Measurements from ENCODE around the gene SMARCD1. TPM values are rescaled to one million over a fixed set of nuclear protein-coding genes. Genes with fewer than 3 reads are reported as not detected.

SMARCD1 gene
- total and polyA plus RNA-seq, 11 donors = 8.5 to 35.7 (median 19.3) TPM

- Histone ChIP-seq H3K9me3 (no peaks in the 10 kb centered on the region), H3K27me3 (no peaks in the 10 kb centered on the region), H3K4me3 (no peak overlapping the region), H3K27ac (no peak overlapping the region), H3K36me3 (no peaks in the 10 kb centered on the region), H3K4me1 (peaks cover 0 to 5% (median 0%) of the 10 kb centered on the region in 12 donors)
- DNase-seq (no peak), ATAC-seq (no peak)
- TF ChIP-seq POLR2A (IDR thresholded peaks at IDR 0.05) = no peak
- no peak for TF ChIP-seq CTCF (IDR thresholded peaks at IDR 0.05)
- 79 to 93% (median 90%) methylated on average over 2 of the region's 2 CpGs for WGBS, 4 donors
- intact Hi-C loops (cut with DNase I) = no loop called here
Observed at GRCh38 chr12:50043308-50043707, 41.8 kb upstream of the SMARCD1 start.

DNA sequence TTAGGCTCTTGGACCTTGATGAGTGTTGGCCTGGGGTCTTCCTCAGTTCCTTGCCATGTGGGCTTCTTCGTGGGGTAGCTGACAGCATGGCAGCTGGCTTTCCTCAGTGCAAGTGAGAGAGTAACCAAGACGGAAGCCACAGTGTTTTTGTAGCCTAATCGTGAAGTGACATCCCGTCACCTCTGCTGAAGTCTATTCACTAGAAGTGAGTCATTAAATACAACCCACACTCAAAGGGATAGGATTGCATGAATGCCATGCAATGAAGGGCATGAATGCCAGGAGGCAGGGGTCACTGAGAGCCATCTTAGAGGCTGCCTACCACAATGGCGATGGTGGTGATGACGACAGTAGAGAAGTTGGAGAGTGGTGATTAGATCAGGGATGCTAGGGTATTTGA is 41.3 kb upstream of the SMARCD1 start:
- intact Hi-C loops (cut with DNase I) = no loop called here
- no peak overlapping the region for H3K27ac ChIP-seq
- 73 to 80% (median 77%) methylated on average over 6 of the region's 6 CpGs for WGBS, 4 donors

GRCh38 chr12:50047693-50048250 is 37.4 kb upstream of the SMARCD1 start:
- Histone ChIP-seq H3K4me3 (no peak overlapping the region), H3K27ac (no peak overlapping the region), H3K36me3 (no peaks in the 10 kb centered on the region), H3K27me3 (peaks cover 0 to 6% (median 0%) of the 10 kb centered on the region in 9 donors), H3K4me1 (peaks cover 0 to 16% (median 4%) of the 10 kb centered on the region in 12 donors), H3K9me3 (no peaks in the 10 kb centered on the region)
- WGBS, 4 donors = 90 to 94% (median 92%) methylated on average over 7 of the region's 7 CpGs
- no peak for TF ChIP-seq CTCF (IDR thresholded peaks at IDR 0.05)
- TF ChIP-seq POLR2A (IDR thresholded peaks at IDR 0.05) = no peak
- no peak for DNase-seq
- ATAC-seq = no peak
- intact Hi-C loops (cut with DNase I) = no loop called here

More for the DNA sequence above, 41.3 kb upstream of the SMARCD1 start:
- TF ChIP-seq POLR2A (IDR thresholded peaks at IDR 0.05) (no peak), CTCF (IDR thresholded peaks at IDR 0.05) (no peak)
- Histone ChIP-seq H3K9me3 (no peaks in the 10 kb centered on the region), H3K4me1 (peaks cover 0 to 5% (median 0%) of the 10 kb centered on the region in 12 donors), H3K27me3 (peaks cover 0 to 4% (median 0%) of the 10 kb centered on the region in 9 donors), H3K36me3 (no peaks in the 10 kb centered on the region), H3K4me3 (no peak overlapping the region)
- DNase-seq (no peak), ATAC-seq (no peak)

DNA sequence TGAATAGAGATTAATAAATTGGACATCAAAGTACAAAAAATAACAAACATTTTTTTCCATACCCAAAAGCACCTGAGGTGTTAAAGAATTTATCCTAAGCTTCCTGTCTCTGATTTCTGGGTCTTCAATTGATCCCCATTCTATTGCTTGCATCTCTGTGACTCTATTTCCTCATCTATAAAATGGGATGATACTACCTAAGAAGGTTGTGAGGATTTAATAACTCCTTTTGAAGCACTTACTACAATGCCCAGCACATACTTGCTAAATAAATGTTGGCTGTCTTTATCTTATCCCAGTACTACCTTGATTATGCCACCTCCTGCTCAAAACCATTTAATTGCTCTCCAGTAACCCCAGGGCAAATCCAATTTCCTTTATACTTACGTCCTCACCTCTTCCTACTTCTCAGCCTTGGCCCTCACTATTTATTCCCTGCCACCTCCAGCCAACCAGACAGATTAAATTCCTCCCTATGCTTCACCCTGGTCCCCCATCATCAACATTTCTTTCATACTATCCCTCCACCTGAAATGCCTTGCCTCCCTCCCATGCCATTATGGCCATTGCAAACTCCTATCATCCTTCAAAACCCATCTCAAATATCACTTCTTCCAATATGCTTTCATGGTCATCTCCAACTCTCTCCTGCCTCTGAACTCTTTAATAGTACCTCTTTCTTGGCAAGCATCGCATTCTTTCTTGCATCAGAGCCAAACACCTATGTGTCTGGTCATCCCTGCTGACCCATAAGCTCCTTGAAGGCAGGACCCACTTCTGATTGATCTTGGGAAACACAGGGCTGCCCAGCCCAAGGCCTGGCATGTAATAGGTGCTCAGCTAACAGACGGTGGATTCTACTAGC is 35.7 kb upstream of the SMARCD1 start:
- no peak for TF ChIP-seq POLR2A (IDR thresholded peaks at IDR 0.05)
- no peak for TF ChIP-seq CTCF (IDR thresholded peaks at IDR 0.05)
- DNase-seq (no peak), ATAC-seq (no peak)
- Histone ChIP-seq H3K4me1 (peaks cover 0 to 16% (median 4%) of the 10 kb centered on the region in 12 donors), H3K27me3 (peaks cover 0 to 6% (median 0%) of the 10 kb centered on the region in 9 donors), H3K36me3 (no peaks in the 10 kb centered on the region), H3K27ac (no peak overlapping the region), H3K4me3 (no peak overlapping the region), H3K9me3 (no peaks in the 10 kb centered on the region)
- WGBS, 4 donors = 91 to 95% (median 92%) methylated on average over 3 of the region's 3 CpGs
- intact Hi-C loops (cut with DNase I) = loop anchor here in 5 of 10 donors (5.0 to 10.0 kb wide), 4 partner anchors 82 to 275 kb away; no protein-coding TSS in a partner anchor
